ENCODE measurements around the gene LRTM1.

- TF ChIP-seq REST (tag by site-specific recombination; IDR thresholded peaks at IDR 0.05) (no peak), CTCF (tag by site-specific recombination; IDR thresholded peaks at IDR 0.05) (no peak), ZNF792 (tag by site-specific recombination; IDR thresholded peaks at IDR 0.05) (no peak), TCF7L2 (IDR thresholded peaks at IDR 0.05; ENCODE audit: borderline replicate concordance, low read depth, low read length) (no peak), ZSCAN16 (tag by site-specific recombination; IDR thresholded peaks at IDR 0.05) (no peak), HOXA7 (CRISPR knock-in tag; IDR thresholded peaks at IDR 0.05; ENCODE audit: borderline replicate concordance) (no peak), ZNF843 (tag by site-specific recombination; IDR thresholded peaks at IDR 0.05) (no peak), ZNF580 (tag by site-specific recombination; IDR thresholded peaks at IDR 0.05) (no peak), ZBTB7A (tag by site-specific recombination; IDR thresholded peaks at IDR 0.05; ENCODE audit: low read depth) (no peak)
- TF ChIP-seq, protein P1, sequence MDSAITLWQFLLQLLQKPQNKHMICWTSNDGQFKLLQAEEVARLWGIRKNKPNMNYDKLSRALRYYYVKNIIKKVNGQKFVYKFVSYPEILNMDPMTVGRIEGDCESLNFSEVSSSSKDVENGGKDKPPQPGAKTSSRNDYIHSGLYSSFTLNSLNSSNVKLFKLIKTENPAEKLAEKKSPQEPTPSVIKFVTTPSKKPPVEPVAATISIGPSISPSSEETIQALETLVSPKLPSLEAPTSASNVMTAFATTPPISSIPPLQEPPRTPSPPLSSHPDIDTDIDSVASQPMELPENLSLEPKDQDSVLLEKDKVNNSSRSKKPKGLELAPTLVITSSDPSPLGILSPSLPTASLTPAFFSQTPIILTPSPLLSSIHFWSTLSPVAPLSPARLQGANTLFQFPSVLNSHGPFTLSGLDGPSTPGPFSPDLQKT (IDR thresholded peaks at IDR 0.05; ENCODE audit: borderline replicate concordance, low read depth, low read length) = no peak
- TF ChIP-seq, protein P2, sequence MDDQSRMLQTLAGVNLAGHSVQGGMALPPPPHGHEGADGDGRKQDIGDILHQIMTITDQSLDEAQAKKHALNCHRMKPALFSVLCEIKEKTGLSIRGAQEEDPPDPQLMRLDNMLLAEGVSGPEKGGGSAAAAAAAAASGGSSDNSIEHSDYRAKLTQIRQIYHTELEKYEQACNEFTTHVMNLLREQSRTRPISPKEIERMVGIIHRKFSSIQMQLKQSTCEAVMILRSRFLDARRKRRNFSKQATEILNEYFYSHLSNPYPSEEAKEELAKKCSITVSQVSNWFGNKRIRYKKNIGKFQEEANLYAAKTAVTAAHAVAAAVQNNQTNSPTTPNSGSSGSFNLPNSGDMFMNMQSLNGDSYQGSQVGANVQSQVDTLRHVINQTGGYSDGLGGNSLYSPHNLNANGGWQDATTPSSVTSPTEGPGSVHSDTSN (CRISPR knock-in tag; IDR thresholded peaks at IDR 0.05) = no peak
These were observed 9.3 kb downstream of the LRTM1 start for GRCh38 chr3:54918516-54918915.
